ENCODE results near the gene RPS6KA5.
"Not testable (repeated sequence)": the region's sequence is repeated elsewhere in the genome, so short reads cannot be mapped to it uniquely, and the experiment has no call there.

The RPS6KA5 gene

DNA sequence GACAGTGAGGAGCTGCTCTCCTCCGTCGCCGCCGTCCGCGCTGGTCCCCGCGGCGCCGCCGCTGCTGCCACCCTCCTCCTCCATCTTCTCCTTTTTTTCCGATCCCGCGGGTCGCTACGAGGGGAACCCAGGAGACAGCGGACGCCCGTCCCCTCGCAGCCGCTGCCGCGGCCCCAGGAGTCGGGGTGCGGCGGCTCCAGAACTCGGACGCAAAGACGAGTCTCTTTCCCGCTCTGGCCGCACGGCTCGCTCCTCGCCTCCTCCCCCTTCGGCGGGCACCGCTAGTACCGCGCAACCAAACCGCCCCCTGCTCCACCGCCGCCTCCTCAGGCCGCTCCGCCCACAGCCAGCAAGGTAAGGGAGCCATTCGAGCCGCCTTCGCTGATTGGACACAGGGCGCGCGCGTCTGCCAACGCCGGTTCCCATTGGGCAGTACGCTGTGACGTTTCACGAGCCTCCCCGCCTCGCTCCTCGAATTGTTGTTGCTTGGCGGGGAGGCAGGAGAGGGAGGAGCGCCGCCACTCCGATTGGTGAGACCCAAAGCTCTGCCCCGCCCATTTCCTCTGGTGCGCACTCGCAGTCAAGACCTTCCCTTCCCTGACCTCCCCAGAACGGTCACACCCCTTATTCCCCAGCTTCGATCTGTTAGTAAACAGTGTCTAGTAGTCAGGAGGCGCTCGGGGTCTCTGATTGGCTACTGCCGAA is at the start of gene RPS6KA5:
Gene RPS6KA5 (minus strand): TSS at position 291 of the 705 bp plus-strand sequence. CDS start 207 bp downstream, at position 84.
- peak; percentile 100 for DNase-seq (ENCODE audit: low spot score)

- no peak for DNase-seq (ENCODE audit: low spot score)
These were observed 48.6 kb upstream of the RPS6KA5 start for GRCh38 chr14:91108941-91109611.

GRCh38 chr14:91103116-91103515 is 42.7 kb upstream of the RPS6KA5 start:
- DNase-seq (ENCODE audit: low spot score) = no peak

- DNase-seq (ENCODE audit: low spot score) = no peak
These were observed 39.7 kb upstream of the RPS6KA5 start for GRCh38 chr14:91100102-91100501.

DNA sequence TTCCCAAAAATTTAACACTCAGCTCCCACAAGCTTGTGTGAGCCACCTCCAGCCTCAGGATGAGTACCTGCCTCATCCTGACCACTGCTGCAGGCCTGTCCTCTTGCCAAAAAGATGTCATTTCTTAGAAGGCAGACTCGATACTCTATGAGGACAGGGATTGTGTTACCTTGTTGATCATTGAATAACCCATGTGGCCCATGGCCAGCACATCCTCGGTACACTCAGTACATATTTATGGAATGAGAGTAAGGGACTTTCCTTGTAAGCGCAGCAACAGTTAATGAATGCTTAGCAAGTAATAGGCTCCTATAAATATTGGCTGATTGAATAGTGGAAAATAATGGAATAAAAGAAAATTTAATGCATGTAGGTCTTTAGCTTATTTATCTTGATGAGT is 38.1 kb upstream of the RPS6KA5 start:
- DNase-seq (ENCODE audit: low spot score) = no peak

GRCh38 chr14:91097657-91098056 is 37.2 kb upstream of the RPS6KA5 start:
- not testable (repeated sequence) for DNase-seq (ENCODE audit: low spot score)

DNA sequence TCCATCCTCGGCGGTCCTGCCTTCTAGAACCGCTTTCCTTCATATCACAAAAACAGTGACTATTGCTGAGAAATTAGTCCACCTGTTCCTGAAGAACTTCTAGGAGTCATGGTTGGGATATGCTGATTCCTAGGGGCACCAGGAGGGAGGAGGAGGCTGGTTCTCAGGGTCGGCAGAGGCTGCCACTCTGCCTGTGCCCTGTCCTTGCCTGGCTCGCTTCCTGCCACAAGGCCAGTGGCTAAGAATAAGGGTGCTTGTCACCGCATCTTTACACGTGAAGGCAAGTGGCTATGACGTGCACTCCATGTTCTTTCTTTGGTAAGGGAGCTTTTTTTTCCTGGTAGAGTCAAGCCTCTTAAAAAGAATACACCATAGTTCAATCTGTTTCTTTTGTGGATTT is 34.7 kb upstream of the RPS6KA5 start:
- no peak for DNase-seq (ENCODE audit: low spot score)

GRCh38 chr14:91094772-91095171 is 34.3 kb upstream of the RPS6KA5 start:
- DNase-seq (ENCODE audit: low spot score) = no peak

DNA sequence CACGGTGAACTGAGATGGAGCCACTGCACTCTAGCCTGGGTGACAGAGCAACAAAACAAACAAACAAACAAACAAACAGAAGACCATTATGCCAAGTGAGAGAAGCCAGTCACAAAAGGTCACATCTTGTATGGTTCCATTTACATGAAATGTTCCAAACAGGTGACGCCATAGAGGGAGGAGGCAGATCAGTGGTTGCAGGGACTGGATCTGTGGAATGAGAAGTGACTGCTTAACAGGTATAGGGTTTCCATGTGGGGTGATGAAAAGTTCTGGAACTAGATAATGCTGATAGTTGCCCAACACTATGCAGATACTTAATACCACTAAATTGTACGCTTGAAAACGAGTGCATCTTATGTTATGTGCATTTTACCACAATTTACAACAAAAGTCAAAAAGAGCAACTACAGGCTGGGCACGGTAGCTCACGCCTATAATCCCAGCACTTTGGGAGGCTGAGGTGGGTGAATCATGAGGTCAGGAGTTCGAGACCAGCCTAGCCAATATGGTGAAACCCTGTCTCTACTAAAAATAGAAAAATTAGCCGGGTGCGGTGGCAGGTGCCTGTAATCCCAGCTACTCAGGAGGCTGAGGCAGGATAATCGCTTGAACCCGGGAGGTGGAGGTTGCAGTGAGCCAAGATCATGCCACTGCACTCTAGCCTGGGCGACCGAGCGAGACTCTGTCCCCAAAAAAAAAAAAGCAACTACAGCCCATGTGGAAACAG is 33.5 kb upstream of the RPS6KA5 start:
- not testable (repeated sequence) for DNase-seq (ENCODE audit: low spot score)

DNA sequence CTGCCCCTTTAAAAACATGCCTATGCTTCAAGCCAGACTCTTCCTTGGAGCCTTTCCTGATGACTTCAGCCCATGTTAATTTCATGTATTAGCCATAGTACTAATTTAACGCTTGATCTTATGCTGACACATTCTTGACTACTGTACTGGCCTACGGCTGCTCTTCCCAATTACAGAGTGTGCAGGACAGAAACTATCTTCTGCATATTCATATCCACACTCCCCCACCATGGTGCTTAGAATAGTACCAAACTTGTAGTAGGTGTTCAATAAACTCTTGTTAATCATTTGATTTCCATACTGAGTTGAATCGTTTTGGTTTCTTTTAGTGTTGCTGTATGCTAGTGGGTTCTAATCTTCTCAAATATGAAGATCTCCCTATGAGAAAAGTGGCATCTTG is 31.6 kb upstream of the RPS6KA5 start:
- DNase-seq (ENCODE audit: low spot score) = no peak

GRCh38 chr14:91090743-91091142 is 30.3 kb upstream of the RPS6KA5 start:
- DNase-seq (ENCODE audit: low spot score) = no peak

- DNase-seq (ENCODE audit: low spot score) = no peak
These were observed 29.6 kb upstream of the RPS6KA5 start for GRCh38 chr14:91089958-91090535.

DNA sequence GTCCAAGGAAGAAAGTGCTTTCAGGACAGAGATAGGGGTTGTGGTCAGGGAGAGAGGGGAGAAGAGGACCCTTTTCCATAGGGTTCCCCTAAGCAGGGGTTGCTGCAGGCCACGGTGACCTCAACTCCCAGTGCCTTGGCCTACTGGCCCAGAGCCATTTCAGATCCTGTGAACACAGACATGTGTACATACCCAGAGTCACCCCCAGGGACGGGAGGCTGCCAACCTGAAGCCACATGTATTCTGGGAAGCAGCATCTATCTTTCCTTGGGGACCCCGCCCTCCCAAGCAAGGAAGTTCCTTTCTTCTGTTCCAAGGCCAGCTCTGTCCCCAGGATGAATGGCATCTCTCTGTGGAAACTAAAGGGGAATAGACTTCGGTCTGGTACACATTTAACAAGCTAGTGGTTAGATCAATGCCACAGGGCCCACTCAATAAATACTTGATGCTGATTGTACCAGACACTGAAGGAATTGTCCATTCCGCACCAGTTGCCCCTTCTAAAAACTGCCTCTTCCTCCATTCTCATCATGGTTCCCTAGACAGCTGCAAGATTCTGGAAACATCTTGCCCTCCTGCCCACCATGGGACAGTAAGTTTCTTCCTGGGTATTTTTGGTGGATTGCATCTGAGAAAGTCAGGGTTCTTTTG is 28.3 kb upstream of the RPS6KA5 start:
- no peak for DNase-seq (ENCODE audit: low spot score)

DNA sequence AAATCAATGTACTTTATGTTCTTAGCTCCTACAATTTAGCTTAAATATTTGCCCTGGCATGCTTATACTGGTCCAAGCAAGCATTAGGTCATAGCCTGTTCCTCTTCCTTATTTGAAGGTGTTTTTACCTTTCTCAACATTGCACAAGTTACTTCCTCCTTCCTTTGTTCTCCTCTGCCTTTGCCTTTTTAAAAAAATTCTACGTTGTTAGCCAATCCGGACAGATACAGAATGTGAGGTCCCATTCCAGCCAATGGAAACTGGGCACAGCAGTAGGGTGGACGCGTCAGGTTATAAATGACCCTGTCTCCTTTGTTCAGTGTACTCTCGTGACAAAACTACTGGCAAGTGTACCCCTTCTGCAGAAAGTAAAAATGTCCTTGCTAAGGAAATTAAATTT is 27.0 kb upstream of the RPS6KA5 start:
- DNase-seq (ENCODE audit: low spot score) = not testable (repeated sequence)

- no peak for DNase-seq (ENCODE audit: low spot score)
These were observed 24.1 kb upstream of the RPS6KA5 start for GRCh38 chr14:91084516-91084915.

GRCh38 chr14:91082282-91082681 is 21.8 kb upstream of the RPS6KA5 start:
- no peak for DNase-seq (ENCODE audit: low spot score)

DNA sequence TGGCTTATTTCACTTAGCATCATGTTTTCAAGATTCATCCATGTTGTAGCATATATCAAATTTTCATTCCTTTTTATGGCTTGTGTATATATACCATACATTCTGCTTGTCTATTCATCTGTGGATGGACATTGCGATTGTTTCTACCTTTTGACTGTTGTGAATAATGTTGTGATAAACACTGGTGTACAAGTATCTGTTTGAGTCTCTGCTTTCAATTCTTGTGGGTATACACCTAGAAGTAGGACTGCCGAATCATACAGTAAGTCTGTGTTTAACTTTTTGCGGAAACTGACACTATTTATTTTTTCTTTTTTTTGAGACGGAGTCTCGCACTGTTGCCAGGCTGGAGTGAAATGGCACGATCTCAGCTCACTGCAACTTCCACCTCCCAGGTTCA is 19.6 kb upstream of the RPS6KA5 start:
- no peak for DNase-seq (ENCODE audit: low spot score)

GRCh38 chr14:91078095-91078737 is 17.8 kb upstream of the RPS6KA5 start:
- DNase-seq (ENCODE audit: low spot score) = no peak

GRCh38 chr14:91075553-91075952 is 15.1 kb upstream of the RPS6KA5 start:
- DNase-seq (ENCODE audit: low spot score) = no peak

DNA sequence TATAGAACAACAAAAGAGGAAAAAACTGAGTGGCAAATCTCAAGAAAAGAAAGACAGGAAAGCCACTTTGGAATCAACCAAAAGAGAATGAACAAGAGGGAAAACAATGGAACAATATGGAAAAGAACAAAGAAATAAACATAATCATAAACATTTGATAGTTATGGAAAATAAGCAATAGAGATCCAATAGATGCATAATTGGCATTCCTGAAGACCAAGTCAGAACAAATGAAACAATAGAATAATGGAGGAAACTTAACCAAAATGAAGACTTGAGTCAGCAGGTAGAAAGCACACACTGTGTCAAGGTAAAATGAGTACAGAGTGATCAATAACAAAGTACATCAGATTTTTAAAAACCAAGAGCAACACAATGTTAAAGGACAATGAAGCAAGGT is 10.1 kb upstream of the RPS6KA5 start:
- DNase-seq (ENCODE audit: low spot score) = no peak

- no peak for DNase-seq (ENCODE audit: low spot score)
These were observed 8.2 kb upstream of the RPS6KA5 start for GRCh38 chr14:91068642-91069041.

GRCh38 chr14:91067186-91067585 is 6.7 kb upstream of the RPS6KA5 start:
- DNase-seq (ENCODE audit: low spot score) = no peak
